Measurements from ENCODE around the gene MFSD8. TPM values are rescaled to one million over a fixed set of nuclear protein-coding genes. Genes with fewer than 3 reads are reported as not detected.

MFSD8 gene
- total RNA-seq, 1 experiment from 2014 or later, result 17.7 TPM

GRCh38 chr4:127888559-127888958 lies 76.4 kb downstream of the MFSD8 start:
- intact Hi-C loops (cut with micrococcal nuclease), result loop anchor here (10.0 kb wide), 1 partner anchor 176 kb away; the partner anchor contains the start of gene LARP1B
- Mint-ChIP-seq H3K9me3 (ENCODE audit: unreplicated experiment) (no peaks in the 10 kb centered on the region), H3K36me3 (ENCODE audit: insufficient read depth, unreplicated experiment) (peaks cover 6% of the 10 kb centered on the region), H3K4me3 (ENCODE audit: unreplicated experiment) (no peak overlapping the region), H3K27ac (ENCODE audit: low read depth, unreplicated experiment) (peak overlapping the region; percentile 23), H3K4me1 (ENCODE audit: insufficient read depth, unreplicated experiment) (peaks cover 21% of the 10 kb centered on the region), H3K27me3 (ENCODE audit: insufficient read depth, unreplicated experiment) (no peaks in the 10 kb centered on the region)
- no TSS peak for BruUV-seq (replicated peaks)
- no peak for DNase-seq (ENCODE audit: unreplicated experiment)
- no peak for TF ChIP-seq CTCF (IDR thresholded peaks at IDR 0.05; ENCODE audit: unreplicated experiment)
- CTCF ChIA-PET, result interaction anchor here (1.3 kb wide), 1 partner anchor 109 kb away, joined by 4 read pairs; no protein-coding TSS in a partner anchor
- POLR2A ChIA-PET, result interaction anchor here (0.7 to 5.7 kb wide), 6 partner anchors 7 to 172 kb away, joined by 3 to 53 read pairs (median 8); partner anchors contain the start of genes ABHD18, HSPA4L, LARP1B and MFSD8

DNA sequence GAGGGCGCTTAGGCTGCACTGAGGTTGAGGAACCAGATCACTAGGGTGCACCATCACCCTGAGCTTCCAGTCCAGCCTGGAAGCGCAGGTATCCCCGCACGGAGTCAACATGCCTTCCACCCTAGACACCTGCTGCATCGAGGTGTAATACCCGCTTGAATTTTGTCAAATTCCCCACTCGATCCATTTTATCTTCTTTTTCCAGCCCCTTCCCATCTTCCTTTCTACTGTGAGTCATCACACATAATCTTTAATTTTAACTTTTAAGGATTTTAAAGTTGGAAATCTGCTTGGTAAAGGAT lies 83.5 kb downstream of the MFSD8 start:
- Mint-ChIP-seq H3K27ac (ENCODE audit: low read depth, unreplicated experiment) (peak overlapping the region; percentile 99), H3K4me3 (ENCODE audit: unreplicated experiment) (peak overlapping the region; percentile 100), H3K27me3 (ENCODE audit: insufficient read depth, unreplicated experiment) (no peaks in the 10 kb centered on the region), H3K9me3 (ENCODE audit: unreplicated experiment) (no peaks in the 10 kb centered on the region), H3K4me1 (ENCODE audit: insufficient read depth, unreplicated experiment) (peaks cover 13% of the 10 kb centered on the region), H3K36me3 (ENCODE audit: insufficient read depth, unreplicated experiment) (peaks cover 14% of the 10 kb centered on the region)
- intact Hi-C loops (cut with micrococcal nuclease), result loop anchor here (1.0 to 10.0 kb wide), 3 partner anchors 84 to 183 kb away; partner anchors contain the start of genes ABHD18, HSPA4L, LARP1B and MFSD8
- no peak for TF ChIP-seq CTCF (IDR thresholded peaks at IDR 0.05; ENCODE audit: unreplicated experiment)
- ChIA-PET CTCF (interaction anchor here (0.9 to 2.6 kb wide), 4 partner anchors 8 to 84 kb away, joined by 3 to 13 read pairs (median 5); partner anchors contain the start of genes ABHD18 and MFSD8), POLR2A (interaction anchor here (0.7 to 6.3 kb wide), 12 partner anchors 10 to 181 kb away, joined by 3 to 75 read pairs (median 6); partner anchors contain the start of genes ABHD18, HSPA4L, LARP1B and MFSD8)
- BruUV-seq (replicated peaks), result no TSS peak
- DNase-seq (ENCODE audit: unreplicated experiment), result no peak

GRCh38 chr4:127880763-127881562 lies 84.0 kb downstream of the MFSD8 start, which contains the start of gene PLK4:
Gene PLK4, plus strand, starts transcription at chr4:127880893. Its CDS starts 242 bp downstream, at chr4:127881135.
- peaks cover 18% of the 10 kb centered on the region for H3K4me1 Mint-ChIP-seq (ENCODE audit: insufficient read depth, unreplicated experiment)
- peak; percentile 96 for DNase-seq (ENCODE audit: unreplicated experiment)
- no TSS peak for BruUV-seq (replicated peaks)
- TF ChIP-seq CTCF (IDR thresholded peaks at IDR 0.05; ENCODE audit: unreplicated experiment), result no peak
- no peaks in the 10 kb centered on the region for H3K9me3 Mint-ChIP-seq (ENCODE audit: unreplicated experiment)
- H3K27ac Mint-ChIP-seq (ENCODE audit: low read depth, unreplicated experiment), result peak within 1 kb of the TSS; percentile 99
- peak within 1 kb of the TSS; percentile 100 for H3K4me3 Mint-ChIP-seq (ENCODE audit: unreplicated experiment)
- intact Hi-C loops (cut with micrococcal nuclease), result loop anchor here (1.0 to 10.0 kb wide), 3 partner anchors 84 to 184 kb away; partner anchors contain the start of genes ABHD18, HSPA4L, LARP1B and MFSD8
- no peaks in the 10 kb centered on the region for H3K27me3 Mint-ChIP-seq (ENCODE audit: insufficient read depth, unreplicated experiment)
- POLR2A ChIA-PET, result interaction anchor here (0.7 to 6.3 kb wide), 15 partner anchors 10 to 273 kb away, joined by 3 to 75 read pairs (median 5); partner anchors contain the start of genes ABHD18, HSPA4L, LARP1B and MFSD8
- H3K36me3 Mint-ChIP-seq (ENCODE audit: insufficient read depth, unreplicated experiment), result peaks cover 13% of the 10 kb centered on the region
- CTCF ChIA-PET, result interaction anchor here (0.7 to 2.6 kb wide), 6 partner anchors 9 to 172 kb away, joined by 3 to 13 read pairs (median 4); partner anchors contain the start of genes ABHD18 and MFSD8

- no peak for DNase-seq (ENCODE audit: unreplicated experiment)
- TF ChIP-seq CTCF (IDR thresholded peaks at IDR 0.05; ENCODE audit: unreplicated experiment), result no peak
- Mint-ChIP-seq H3K9me3 (ENCODE audit: unreplicated experiment) (no peaks in the 10 kb centered on the region), H3K27ac (ENCODE audit: low read depth, unreplicated experiment) (no peak overlapping the region), H3K4me1 (ENCODE audit: insufficient read depth, unreplicated experiment) (peaks cover 24% of the 10 kb centered on the region), H3K4me3 (ENCODE audit: unreplicated experiment) (no peak overlapping the region), H3K27me3 (ENCODE audit: insufficient read depth, unreplicated experiment) (no peaks in the 10 kb centered on the region), H3K36me3 (ENCODE audit: insufficient read depth, unreplicated experiment) (peaks cover 19% of the 10 kb centered on the region)
- intact Hi-C loops (cut with micrococcal nuclease), result no loop called here
- ChIA-PET CTCF (no interaction called here), POLR2A (interaction anchor here (0.6 to 1.3 kb wide), 6 partner anchors 20 to 185 kb away, joined by 3 to 7 read pairs (median 3); partner anchors contain the start of genes HSPA4L and LARP1B)
- no TSS peak for BruUV-seq (replicated peaks)
These were observed 89.2 kb downstream of the MFSD8 start for GRCh38 chr4:127875791-127876190.
